Measurements from ENCODE around the gene MRGPRF.
A peak's percentile ranks its signal among the peaks of the same experiment; 100 is the strongest.

Gene MRGPRF

DNA sequence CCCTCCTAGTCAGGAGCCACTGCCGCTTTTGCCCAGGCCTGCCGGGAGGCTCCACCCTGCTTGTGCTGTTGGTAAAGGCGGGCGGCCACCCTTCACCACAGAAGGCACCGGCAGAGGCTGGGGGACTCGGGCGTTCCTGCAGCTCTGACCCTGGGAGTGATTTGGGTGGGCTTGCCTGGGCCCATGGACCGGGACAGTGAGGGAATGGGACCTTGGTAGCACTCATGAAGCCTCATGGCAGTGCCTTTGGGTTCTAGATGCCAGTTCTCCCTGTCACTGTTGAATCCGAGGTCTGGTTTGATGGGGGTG lies 40.1 kb upstream of the MRGPRF start:
- Mint-ChIP-seq H3K4me3 (no peak overlapping the region), H3K27me3 (no peaks in the 10 kb centered on the region), H3K9me3 (no peaks in the 10 kb centered on the region), H3K36me3 (no peaks in the 10 kb centered on the region), H3K27ac (no peak overlapping the region), H3K4me1 (peaks cover 26% of the 10 kb centered on the region)

DNA sequence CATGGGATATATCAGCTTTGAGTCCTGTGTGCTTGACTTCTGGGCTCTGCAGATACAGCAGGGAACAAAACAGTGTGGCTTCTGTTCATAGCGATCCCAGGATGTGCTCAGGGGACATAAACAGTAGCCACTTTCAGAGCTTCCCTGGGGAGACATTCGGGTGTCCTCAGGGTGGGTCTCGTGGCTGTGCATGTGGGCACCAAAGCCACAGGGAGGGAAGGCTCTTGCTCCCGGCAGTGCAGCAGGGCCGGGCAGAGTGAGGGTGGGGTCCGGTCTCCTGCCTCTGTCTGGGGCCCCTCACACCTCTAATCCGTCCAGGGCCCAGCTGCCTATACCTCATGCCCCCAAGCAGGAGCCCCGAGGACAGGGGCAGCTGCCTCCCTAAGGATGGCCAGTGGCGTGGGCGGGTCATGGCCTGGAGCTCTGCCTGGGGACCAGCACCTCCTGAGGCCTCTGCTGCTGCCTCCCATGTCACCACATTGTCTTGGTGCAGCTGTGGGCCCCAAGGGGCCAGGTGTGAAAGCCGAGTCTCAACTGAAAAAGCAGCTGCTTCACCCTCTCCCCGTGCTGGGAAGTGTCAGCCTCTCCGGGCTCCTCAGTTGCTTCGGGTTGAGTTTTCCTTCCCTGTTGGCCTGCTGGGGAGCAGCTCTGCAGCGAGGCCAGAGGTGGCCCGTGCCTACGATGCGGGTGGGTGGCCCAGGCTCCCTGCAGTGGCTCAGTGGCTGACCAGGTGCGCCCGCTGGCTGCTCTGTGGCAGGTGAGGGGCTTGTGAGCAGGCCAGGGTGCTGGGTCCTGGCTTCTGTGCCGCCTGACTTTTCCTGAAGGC lies 39.5 kb upstream of the MRGPRF start:
- Mint-ChIP-seq H3K27ac (no peak overlapping the region), H3K36me3 (no peaks in the 10 kb centered on the region), H3K9me3 (no peaks in the 10 kb centered on the region), H3K4me1 (peaks cover 26% of the 10 kb centered on the region), H3K4me3 (no peak overlapping the region), H3K27me3 (no peaks in the 10 kb centered on the region)

DNA sequence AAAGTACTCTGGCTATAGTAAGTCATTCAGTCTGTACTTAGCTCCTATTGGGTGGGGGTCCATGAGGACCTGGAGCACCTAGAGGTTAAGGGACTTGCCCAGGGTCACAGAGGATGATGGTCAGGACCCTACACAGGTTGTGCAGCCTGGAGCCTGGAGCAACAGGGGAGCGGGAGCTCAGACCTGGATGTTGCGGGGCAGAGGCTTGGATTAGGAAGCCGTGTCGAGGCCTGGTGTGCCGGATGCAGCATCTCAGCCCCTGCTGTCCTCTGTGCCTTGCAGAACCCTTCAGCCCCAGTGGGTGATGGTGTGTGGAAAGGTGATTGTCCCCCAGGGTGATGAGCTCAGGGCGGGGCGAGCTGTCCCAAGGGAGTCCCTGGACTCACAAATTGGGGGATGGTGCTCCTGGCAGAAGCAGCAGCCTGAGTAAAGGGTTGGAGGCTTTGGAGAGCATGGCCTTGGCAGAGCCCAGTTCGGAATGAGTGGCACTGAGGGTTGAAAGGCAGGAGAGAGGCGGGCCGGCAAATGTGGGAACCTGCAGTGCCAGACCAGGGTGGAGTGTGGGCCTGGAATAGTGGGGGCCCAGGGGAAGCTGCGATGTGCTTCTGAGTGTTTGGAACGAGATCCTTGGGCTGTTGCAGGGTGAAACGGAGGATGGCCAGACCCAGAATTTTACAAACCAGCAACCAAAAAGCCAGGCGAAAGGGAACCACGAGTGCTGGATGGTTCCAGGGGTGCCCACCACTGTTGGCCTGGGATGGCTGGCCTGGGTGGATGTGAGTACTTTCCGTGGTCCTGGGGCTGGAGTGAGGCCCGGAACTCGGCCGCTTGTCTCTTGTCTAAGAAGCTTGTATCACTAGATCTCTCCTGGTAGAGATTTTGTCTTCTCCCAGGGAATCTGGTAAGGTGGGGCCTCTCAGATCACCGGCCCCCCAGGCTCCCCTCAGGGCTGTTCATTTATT lies 38.6 kb upstream of the MRGPRF start:
- Mint-ChIP-seq H3K27ac (no peak overlapping the region), H3K4me1 (peaks cover 26% of the 10 kb centered on the region)

DNA sequence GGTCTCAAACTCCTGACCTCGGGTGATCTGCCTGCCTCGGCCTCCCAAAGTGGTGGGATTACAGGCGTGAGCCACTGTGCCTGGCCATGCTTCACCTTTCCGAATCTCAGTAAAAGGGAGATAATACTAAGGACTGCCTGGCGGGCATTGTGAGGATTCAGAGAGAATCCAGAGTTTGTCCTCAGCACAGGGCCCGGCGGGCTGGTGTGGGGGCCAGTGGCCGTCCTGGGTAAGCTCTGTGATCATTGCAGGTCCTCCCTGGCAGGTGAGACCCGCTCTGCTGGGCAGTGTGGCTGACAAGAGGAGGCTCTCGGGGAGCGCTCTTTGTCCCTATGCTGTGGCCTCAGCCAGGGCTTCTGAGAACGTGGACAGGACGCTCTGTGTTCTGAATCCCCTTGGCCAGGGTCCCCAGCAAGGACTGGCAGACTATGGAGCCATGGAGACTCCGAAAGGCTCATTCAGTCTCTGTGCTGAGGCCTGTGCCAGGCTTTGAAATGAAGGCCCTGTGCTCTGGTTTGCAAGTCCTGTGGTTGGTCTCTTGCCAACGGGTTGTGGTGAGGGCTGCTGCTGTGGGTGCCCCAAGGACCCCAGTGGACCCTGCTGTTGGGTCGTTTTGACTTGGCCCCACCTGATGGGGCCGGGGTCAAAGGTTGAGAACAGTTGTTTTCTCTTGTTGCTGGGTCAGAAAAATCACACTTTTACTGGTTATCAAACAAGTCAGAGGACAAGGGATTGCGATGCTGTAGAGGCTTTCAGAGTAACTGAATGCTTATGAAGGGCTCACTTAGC lies 37.7 kb upstream of the MRGPRF start:
- Mint-ChIP-seq H3K4me1 (peaks cover 26% of the 10 kb centered on the region), H3K9me3 (no peaks in the 10 kb centered on the region), H3K27me3 (no peaks in the 10 kb centered on the region), H3K27ac (no peak overlapping the region), H3K36me3 (no peaks in the 10 kb centered on the region), H3K4me3 (peak overlapping the region; percentile 26)

More for the DNA sequence above, 38.6 kb upstream of the MRGPRF start:
- peak overlapping the region; percentile 7 for H3K4me3 Mint-ChIP-seq
- no peaks in the 10 kb centered on the region for H3K27me3 Mint-ChIP-seq
- H3K36me3 Mint-ChIP-seq = no peaks in the 10 kb centered on the region
- no peaks in the 10 kb centered on the region for H3K9me3 Mint-ChIP-seq

DNA sequence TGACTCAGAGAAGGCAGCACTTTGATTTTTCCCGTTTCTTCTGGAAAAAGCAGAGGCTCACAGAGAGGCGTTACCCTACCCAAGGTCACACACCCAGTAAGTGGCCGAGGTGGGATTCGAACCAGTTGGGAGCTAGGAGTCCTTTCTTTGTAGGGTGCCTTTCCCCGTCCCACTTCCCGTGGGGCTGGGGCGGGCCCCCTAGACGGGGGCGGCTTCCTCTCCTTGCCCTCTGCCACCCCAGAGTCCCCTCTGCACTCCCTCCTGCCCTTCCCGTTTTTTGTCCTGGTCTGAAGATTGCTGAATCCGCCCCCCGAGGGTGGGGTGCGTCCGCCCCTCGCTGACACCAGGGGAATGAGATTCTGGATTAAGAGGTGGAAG lies 36.4 kb upstream of the MRGPRF start:
- Mint-ChIP-seq H3K4me3 (peak overlapping the region; percentile 83), H3K9me3 (no peaks in the 10 kb centered on the region), H3K27ac (peak overlapping the region; percentile 65), H3K27me3 (no peaks in the 10 kb centered on the region), H3K36me3 (no peaks in the 10 kb centered on the region), H3K4me1 (peaks cover 24% of the 10 kb centered on the region)

DNA sequence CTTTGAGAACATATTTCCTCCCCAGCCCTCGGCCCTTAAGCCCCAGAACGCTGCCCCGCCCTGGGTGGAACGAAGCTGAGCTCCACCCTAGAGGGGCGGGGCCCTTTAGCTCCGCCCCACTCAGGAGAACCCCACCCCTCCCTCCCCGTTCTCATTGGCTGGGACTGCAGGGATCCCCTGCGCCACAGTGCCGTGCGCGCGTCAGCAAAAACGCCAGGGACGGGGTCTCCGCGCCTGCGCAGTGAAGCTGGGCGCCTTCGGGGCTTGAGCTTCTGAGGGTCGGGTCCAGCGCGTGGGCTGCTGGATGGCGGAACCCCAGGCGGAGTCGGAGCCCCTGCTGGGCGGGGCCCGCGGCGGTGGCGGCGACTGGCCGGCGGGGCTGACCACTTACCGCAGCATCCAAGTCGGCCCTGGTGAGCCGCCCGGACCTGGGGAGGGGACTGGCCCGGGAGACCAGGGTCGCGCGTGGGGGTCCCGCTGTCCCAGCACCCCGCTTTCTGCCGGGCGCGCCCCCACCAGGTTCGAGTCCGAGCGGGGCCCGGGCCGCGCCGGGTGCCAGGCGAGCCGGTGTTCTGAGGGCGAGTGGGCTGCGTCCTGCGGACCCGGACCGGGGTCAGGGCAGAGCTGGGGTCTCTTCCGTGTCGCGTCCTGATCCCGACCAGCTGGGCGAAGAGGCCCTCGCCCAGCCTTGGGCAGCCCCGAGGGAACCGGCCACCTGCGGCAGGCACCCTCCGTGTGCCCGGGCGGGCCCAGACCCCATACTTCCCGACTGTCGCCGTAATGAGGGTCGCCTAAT lies 35.8 kb upstream of the MRGPRF start, which contains the start of gene TPCN2:
TPCN2 (plus strand) TSS at position 239 of the 796 bp plus-strand sequence; CDS start at position 305, 66 bp downstream.
- peak within 1 kb of the TSS; percentile 83 for H3K4me3 Mint-ChIP-seq
- no peaks in the 10 kb centered on the region for H3K27me3 Mint-ChIP-seq
- H3K4me1 Mint-ChIP-seq = peaks cover 24% of the 10 kb centered on the region
- no peaks in the 10 kb centered on the region for H3K9me3 Mint-ChIP-seq
- H3K36me3 Mint-ChIP-seq = no peaks in the 10 kb centered on the region
- H3K27ac Mint-ChIP-seq = peak within 1 kb of the TSS; percentile 65

DNA sequence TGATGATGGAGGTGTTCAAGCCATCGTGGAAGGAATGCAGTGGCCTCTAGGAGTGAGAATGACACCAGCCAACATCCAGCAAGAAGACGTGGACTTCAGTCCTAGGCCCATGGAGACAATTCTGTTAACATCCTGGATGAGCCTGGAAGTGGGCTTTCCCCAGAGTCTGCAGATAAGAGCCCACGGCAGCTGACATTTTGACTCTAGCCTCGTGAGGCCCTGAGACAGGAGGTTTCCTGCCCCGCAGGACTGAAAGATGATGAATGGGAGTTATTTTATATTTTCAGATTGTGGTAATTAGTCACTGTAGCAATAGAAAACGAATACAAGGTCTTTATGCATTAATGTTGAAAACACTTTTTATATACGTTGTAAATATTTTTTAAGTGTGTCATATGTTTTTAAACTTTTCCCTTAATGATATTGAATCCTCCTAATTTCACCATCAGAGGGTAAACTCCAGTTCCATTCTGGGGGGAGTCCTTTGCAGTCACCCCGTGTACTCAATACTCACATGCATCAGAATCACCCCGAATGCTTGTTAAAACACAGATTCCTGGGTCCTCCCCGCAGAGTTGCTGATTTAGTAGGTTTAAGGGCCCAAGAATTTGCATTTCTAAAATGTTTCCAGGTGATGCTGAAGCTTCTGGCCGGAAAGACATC lies 35.1 kb upstream of the MRGPRF start:
- Mint-ChIP-seq H3K9me3 (no peaks in the 10 kb centered on the region), H3K27me3 (no peaks in the 10 kb centered on the region), H3K4me1 (peaks cover 24% of the 10 kb centered on the region), H3K27ac (no peak overlapping the region), H3K36me3 (no peaks in the 10 kb centered on the region), H3K4me3 (peak overlapping the region; percentile 81)

DNA sequence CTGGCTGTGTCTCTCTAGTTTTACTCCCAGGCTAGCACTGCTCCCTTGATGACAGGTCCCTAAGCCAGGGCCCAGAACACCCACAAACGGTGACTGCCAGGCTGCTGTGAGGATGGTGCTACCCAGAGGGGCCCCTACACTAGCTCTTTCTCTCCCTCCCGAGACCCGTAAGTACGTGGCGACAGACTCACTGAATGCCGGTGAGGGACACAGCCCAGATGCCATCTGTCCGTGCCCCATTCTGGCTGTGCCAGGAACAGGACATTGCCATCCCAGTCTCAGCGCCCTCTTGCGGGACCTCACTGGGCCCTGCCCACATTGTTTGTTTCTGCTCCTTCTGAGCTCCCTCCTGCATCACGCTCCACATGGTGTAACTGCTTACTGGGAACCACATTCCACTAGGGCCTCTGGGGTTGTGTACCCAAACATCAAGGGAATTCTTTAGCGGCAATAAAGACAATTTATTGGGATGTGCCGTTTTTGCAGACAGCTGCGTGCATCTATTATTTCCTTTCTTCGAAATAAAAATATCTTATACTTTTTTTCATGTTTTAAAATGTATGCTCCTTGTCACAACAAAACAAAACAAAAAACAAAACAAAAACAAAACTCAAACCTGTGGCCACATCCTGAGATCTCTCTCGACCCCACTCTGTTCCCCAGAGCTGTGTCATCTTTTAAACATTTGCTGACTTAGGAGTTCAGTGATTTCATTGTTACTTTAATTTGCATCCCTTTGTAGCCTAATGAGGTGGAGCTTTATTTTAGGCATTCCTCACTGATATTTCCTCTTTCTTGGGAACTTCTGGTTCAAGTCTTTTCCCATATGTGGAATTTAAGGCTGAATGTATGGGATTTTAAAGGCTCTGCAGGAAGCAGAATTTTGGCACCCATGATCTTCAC lies 31.3 kb upstream of the MRGPRF start:
- Mint-ChIP-seq H3K4me3 (no peak overlapping the region), H3K36me3 (no peaks in the 10 kb centered on the region), H3K27me3 (no peaks in the 10 kb centered on the region), H3K9me3 (no peaks in the 10 kb centered on the region), H3K4me1 (peaks cover 3% of the 10 kb centered on the region), H3K27ac (no peak overlapping the region)

DNA sequence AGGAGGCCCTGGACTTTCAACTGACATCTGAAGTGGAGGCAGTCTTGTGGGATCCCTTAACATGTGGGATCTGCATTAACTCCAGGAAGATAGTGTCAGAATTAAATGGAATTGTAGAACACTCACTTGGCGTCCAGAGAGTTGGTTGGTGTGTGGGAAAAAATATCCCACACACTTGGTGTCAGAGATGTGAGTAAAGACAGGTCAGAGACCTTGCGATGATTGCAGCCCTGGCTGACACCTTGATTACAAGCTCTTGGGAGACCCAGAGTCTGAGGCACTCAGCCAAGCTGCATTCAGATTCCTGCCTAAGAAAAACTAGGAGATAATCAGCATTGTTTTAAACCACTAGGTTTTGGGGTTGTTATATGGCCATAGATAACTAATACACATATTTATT lies 28.5 kb upstream of the MRGPRF start:
- no peaks in the 10 kb centered on the region for H3K36me3 Mint-ChIP-seq
- H3K27me3 Mint-ChIP-seq = no peaks in the 10 kb centered on the region
- H3K27ac Mint-ChIP-seq = no peak overlapping the region
- no peaks in the 10 kb centered on the region for H3K9me3 Mint-ChIP-seq
- H3K4me3 Mint-ChIP-seq = no peak overlapping the region
- H3K4me1 Mint-ChIP-seq = no peaks in the 10 kb centered on the region

DNA sequence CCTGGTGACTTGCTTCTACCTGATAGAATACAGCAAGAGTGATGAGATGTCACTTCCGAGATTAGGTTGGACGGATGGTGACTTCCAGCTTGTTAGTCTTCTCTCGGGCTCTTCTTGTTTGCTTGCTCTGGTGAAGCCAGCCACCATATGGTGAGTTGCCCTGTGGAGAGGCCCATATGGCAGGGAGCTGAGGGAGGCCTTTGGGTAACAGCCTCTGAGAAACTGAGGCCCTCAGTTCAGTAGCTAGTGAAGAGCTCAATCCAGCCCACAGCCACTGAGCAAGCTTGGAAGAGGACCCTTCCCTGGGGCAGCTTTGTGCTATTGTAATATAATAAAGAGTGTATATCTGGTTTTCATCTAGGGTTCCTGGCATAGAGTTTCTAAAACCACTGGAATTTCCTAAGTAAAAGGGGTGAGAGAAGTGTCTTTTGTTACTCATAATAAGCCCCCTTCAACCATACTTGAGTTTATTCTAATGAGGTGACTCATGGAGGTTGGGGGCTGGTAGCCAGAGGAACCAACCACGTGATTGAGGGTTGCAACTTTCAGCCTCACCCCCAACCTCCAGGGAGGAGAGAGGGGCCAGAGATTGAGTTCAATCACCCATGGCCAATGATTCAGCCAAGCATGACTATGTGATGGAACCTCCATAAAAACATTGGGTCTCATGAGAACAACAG lies 27.7 kb upstream of the MRGPRF start:
- H3K27ac Mint-ChIP-seq = no peak overlapping the region
- no peaks in the 10 kb centered on the region for H3K36me3 Mint-ChIP-seq
- no peak overlapping the region for H3K4me3 Mint-ChIP-seq
- no peaks in the 10 kb centered on the region for H3K4me1 Mint-ChIP-seq
- no peaks in the 10 kb centered on the region for H3K27me3 Mint-ChIP-seq
- H3K9me3 Mint-ChIP-seq = no peaks in the 10 kb centered on the region

DNA sequence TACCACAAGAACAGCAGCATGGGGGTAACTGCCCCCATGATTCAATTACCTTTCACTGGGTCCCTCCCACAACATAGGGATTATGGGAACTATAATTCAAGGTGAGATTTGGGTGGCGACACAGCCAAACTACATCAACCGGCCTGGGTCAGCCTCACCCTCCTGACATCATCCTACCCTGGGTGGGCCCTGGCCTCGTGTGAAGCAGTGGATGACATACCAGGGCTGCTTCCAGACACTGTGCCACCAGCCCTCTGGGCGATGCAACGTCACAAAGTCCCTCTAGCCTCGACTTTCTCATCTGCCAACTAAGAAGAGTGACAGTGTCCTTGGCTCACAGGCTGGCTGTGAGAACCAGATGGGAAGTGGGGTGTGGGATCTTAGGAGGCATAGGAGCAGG lies 27.0 kb upstream of the MRGPRF start:
- H3K27me3 Mint-ChIP-seq = no peaks in the 10 kb centered on the region
- no peaks in the 10 kb centered on the region for H3K9me3 Mint-ChIP-seq
- H3K4me1 Mint-ChIP-seq = no peaks in the 10 kb centered on the region
- H3K4me3 Mint-ChIP-seq = no peak overlapping the region
- H3K36me3 Mint-ChIP-seq = no peaks in the 10 kb centered on the region
- H3K27ac Mint-ChIP-seq = no peak overlapping the region

DNA sequence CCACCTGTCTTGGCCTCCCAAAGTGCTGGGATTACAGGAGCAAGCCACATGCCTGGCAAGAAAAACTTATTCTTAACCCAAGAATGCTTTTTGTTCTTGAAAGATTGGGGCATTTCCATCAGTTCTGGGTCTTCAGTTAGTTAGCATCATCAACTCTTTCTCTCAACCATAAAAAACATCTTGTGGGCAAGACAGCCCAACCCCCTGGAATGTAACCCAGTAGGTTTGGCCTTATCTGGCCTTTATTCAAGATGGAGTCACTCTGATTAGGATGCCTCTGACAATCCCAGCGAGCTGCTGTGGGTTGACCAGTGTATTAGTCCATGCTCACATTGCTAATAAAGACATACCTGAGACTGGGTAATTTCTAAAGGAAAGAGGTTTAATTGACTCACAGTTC lies 26.5 kb upstream of the MRGPRF start:
- no peaks in the 10 kb centered on the region for H3K9me3 Mint-ChIP-seq
- no peaks in the 10 kb centered on the region for H3K4me1 Mint-ChIP-seq
- H3K27ac Mint-ChIP-seq = no peak overlapping the region
- no peaks in the 10 kb centered on the region for H3K36me3 Mint-ChIP-seq
- no peaks in the 10 kb centered on the region for H3K27me3 Mint-ChIP-seq
- no peak overlapping the region for H3K4me3 Mint-ChIP-seq

DNA sequence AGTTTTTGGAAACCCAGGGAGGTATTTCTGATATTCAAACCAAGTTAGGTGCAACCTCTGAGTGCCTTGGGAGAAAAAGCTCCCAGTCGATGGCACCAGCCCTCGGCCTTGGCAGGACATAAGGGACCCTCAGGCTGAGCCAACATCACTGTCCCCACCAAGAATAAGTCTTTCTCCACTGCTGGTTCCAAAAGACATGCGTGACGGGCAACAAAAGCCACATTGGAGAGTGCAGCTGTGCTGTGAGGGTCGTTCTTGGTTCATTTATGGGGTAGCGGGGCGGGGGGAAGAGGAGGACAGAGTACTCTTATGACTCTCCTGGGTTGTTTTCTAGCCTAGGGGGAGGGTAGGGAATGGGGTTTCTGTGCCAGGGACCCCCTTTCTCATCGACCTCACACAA lies 24.5 kb upstream of the MRGPRF start:
- no peaks in the 10 kb centered on the region for H3K4me1 Mint-ChIP-seq
- H3K36me3 Mint-ChIP-seq = no peaks in the 10 kb centered on the region
- H3K9me3 Mint-ChIP-seq = no peaks in the 10 kb centered on the region
- no peak overlapping the region for H3K4me3 Mint-ChIP-seq
- H3K27ac Mint-ChIP-seq = no peak overlapping the region
- no peaks in the 10 kb centered on the region for H3K27me3 Mint-ChIP-seq

Data from activated naive CD4-positive, alpha-beta T cell treated with anti-CD3 and anti-CD28 coated beads, Interleukin-2, amount 50 U/mL, for 24 hours (primary cell).